Activated CD4-positive, alpha-beta memory T cell treated with anti-CD3 and anti-CD28 coated beads, Interleukin-2, amount 10 ng/mL, durations not matched to agents 7 days and 5 days (primary cell): ENCODE data around the gene VIPR2. TPM values are rescaled to one million over a fixed set of nuclear protein-coding genes. Genes with fewer than 3 reads are reported as not detected.

ENCODE experiments used
- CTCF ChIA-PET: fragments of 350-600 bp; sonication (Branson Sonifier 250); formaldehyde crosslinking; loops from one replicate; lab custom pipeline; 2021; ENCODE audit warnings: antibody characterized with exemption, inconsistent platforms; lab: Charles Lee
- POLR2A ChIA-PET: fragments of 350-600 bp; sonication (Branson Sonifier 250); formaldehyde crosslinking; loops from one replicate; lab custom pipeline; 2021; ENCODE audit warnings: antibody characterized with exemption; lab: Charles Lee
- DNase-seq: peaks from one replicate; pipeline ENCODE4 v3.0.0-alpha.2; 2020
- H3K27ac Mint-ChIP-seq: one replicate; pipeline ENCODE4 v1.8.0; 2021; ENCODE audit warnings: mild to moderate bottlenecking, mixed read lengths
- H3K27me3 Mint-ChIP-seq: one replicate; pipeline ENCODE4 v1.8.0; 2021; ENCODE audit warnings: mixed read lengths
- H3K36me3 Mint-ChIP-seq: one replicate; pipeline ENCODE4 v1.8.0; 2021; ENCODE audit warnings: low read depth, mixed read lengths
- H3K4me1 Mint-ChIP-seq: one replicate; pipeline ENCODE4 v1.8.0; 2021; ENCODE audit warnings: mixed read lengths
- H3K4me3 Mint-ChIP-seq: one replicate; pipeline ENCODE4 v1.8.0; 2021; ENCODE audit warnings: mild to moderate bottlenecking, mixed read lengths
- H3K9me3 Mint-ChIP-seq: one replicate; pipeline ENCODE4 v1.8.0; 2021; ENCODE audit warnings: mixed read lengths
- total RNA-seq, 2 experiments: library from RNA; stranded (reverse); gene quantifications; one replicate each; pipeline ENCODE4 v1.2.3, GENCODE V29; 2021

The VIPR2 gene
- total RNA-seq, 2 experiments from 2014 or later, result 0.13 to 0.23 TPM

DNA sequence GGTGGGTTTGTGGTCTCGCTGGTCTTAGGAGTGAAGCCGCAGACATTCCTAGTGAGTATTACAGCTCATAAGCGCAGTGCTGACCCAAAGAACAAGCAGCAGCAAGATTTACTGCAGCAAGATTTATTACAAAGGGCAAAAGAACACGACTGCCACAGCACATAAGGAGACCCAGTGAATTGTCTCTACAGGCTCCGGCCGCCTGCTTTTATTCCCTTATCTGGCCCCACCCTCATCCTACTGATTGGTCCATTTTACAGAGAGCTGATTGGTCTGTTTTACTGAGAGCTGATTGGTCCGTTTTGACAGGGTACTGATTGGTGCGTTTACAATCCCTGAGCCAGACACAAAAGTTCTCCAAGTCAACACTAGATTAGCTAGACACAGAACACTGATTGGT lies 82.1 kb downstream of the VIPR2 start:
- Mint-ChIP-seq H3K9me3 (peaks cover 3% of the 10 kb centered on the region), H3K27me3 (no peaks in the 10 kb centered on the region), H3K4me1 (no peaks in the 10 kb centered on the region), H3K36me3 (no peaks in the 10 kb centered on the region), H3K4me3 (no peak overlapping the region), H3K27ac (no peak overlapping the region)
- POLR2A ChIA-PET, result no interaction called here
- CTCF ChIA-PET, result interaction anchor here (0.6 to 1.4 kb wide), 2 partner anchors 79 to 86 kb away, joined by 3 to 4 read pairs; no protein-coding TSS in a partner anchor
- DNase-seq, result no peak

DNA sequence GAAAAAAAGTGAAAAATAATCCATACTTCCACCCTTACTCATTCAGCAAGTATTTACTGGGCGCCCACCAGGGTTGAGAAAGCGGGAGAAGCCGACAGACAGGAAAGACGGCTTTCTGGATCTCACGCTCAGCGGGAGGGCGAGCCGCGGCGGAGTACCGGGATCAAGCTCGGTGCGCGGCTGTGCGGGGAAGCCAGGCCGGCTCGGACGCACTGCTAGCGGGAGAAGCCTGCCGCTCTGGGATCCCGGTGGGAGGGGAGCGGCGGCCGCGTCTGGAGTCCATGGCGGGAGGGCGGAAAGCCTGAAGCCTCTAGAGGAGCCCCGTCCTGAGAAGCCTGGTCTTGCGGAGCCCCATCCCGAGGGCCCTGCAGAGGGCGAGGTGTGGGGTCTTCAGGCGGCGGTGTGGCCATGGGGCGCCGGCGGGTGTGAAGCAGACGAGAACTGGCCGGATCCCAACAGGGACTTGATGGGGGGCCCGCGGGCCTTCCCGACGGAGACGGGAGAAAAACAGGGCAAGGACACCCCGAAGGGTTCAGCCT lies 82.9 kb downstream of the VIPR2 start:
- peaks cover 3% of the 10 kb centered on the region for H3K9me3 Mint-ChIP-seq
- ChIA-PET CTCF (interaction anchor here (1.4 kb wide), 1 partner anchor 85 kb away, joined by 4 read pairs; no protein-coding TSS in a partner anchor), POLR2A (no interaction called here)
- peaks cover 2% of the 10 kb centered on the region for H3K27me3 Mint-ChIP-seq
- peak; percentile 8 for DNase-seq
- no peak overlapping the region for H3K27ac Mint-ChIP-seq
- no peaks in the 10 kb centered on the region for H3K4me1 Mint-ChIP-seq
- no peak overlapping the region for H3K4me3 Mint-ChIP-seq
- H3K36me3 Mint-ChIP-seq, result no peaks in the 10 kb centered on the region

DNA sequence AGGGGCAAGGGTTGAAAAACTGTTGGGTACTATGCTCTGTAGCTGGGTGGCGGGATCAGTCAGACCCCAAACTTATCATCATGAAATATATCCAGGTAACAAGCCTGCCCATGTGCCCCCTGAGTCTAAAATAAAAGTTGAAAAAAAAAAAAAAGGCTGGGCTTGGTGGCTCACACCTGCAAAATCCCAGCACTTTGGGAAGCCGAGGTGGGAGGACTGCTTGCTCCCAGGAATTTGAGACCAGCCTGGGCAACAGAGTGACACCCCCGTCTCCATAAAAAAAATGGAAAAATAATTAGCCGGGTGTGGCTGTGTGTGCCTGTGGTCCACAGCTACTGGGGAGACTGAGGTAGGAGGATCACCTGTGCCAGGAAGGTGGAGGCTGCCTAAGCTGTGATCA lies 83.5 kb downstream of the VIPR2 start:
- DNase-seq, result no peak
- H3K36me3 Mint-ChIP-seq, result no peaks in the 10 kb centered on the region
- H3K4me3 Mint-ChIP-seq, result no peak overlapping the region
- H3K27me3 Mint-ChIP-seq, result peaks cover 2% of the 10 kb centered on the region
- no peaks in the 10 kb centered on the region for H3K4me1 Mint-ChIP-seq
- POLR2A ChIA-PET, result no interaction called here
- H3K27ac Mint-ChIP-seq, result no peak overlapping the region
- peaks cover 3% of the 10 kb centered on the region for H3K9me3 Mint-ChIP-seq
- CTCF ChIA-PET, result no interaction called here

DNA sequence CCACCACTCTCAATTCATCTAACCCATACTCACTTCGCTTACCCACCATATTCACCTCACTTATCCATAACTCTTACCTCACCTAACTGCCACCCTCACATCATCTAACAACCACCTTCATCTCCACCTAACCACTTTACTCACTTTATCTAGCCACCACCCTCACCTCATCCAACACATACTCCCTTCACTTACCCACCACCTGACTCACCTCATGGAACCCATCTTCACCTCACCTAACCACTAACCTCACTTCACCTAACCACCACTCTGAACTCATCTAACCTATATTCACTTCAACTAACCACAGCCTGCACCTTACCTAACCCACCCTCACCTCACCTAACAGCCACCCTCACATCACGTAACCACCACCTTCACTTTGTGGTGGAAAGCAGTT lies 84.2 kb downstream of the VIPR2 start:
- no peaks in the 10 kb centered on the region for H3K36me3 Mint-ChIP-seq
- ChIA-PET POLR2A (no interaction called here), CTCF (no interaction called here)
- no peak overlapping the region for H3K4me3 Mint-ChIP-seq
- H3K27ac Mint-ChIP-seq, result no peak overlapping the region
- H3K9me3 Mint-ChIP-seq, result peaks cover 3% of the 10 kb centered on the region
- DNase-seq, result peak; percentile 6
- H3K4me1 Mint-ChIP-seq, result no peaks in the 10 kb centered on the region
- peaks cover 4% of the 10 kb centered on the region for H3K27me3 Mint-ChIP-seq

DNA sequence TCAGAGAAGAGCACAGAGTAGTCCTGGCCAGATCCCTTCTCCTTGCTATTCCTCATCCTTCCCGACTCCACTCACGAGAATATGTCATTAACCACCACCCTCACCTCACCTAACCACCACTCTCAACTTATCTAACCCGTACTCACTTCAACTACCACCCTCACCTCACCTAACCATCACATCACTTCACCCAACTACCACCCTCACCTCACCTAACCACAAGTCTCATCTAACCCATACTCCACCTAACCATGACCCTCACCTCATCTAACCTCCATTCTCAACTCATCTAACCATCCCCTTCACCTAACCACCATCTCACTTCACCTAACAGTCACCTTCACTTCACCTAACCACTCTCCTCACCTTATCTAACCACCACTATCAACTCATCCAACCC lies 85.0 kb downstream of the VIPR2 start:
- no peaks in the 10 kb centered on the region for H3K4me1 Mint-ChIP-seq
- CTCF ChIA-PET, result no interaction called here
- POLR2A ChIA-PET, result no interaction called here

DNA sequence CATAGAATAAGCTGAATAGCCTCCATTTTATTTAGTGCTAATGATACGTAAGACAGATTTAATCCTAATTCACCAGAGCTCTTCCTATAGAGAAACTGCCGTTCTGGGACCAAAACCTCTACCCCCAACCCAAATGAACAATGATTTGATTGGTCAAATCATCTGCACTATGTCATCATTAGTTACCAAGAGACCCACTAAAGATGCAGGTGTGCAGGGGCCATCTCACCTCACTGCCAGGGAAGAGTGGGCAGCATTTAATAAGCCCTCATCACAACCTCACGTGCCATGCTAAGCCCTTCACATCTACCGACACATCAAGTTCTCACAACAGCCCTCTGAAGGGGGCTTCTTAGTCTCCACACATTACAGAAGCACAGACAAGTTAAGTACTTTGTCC lies 87.0 kb downstream of the VIPR2 start:
- ChIA-PET POLR2A (no interaction called here), CTCF (interaction anchor here (1.1 kb wide), 1 partner anchor 14 kb away, joined by 3 read pairs; no protein-coding TSS in a partner anchor)
- Mint-ChIP-seq H3K9me3 (peaks cover 3% of the 10 kb centered on the region), H3K27ac (no peak overlapping the region), H3K27me3 (peaks cover 11% of the 10 kb centered on the region), H3K36me3 (no peaks in the 10 kb centered on the region), H3K4me1 (no peaks in the 10 kb centered on the region), H3K4me3 (no peak overlapping the region)
- DNase-seq, result no peak

More for the DNA sequence above, 85.0 kb downstream of the VIPR2 start:
- Mint-ChIP-seq H3K9me3 (peaks cover 3% of the 10 kb centered on the region), H3K27ac (no peak overlapping the region), H3K36me3 (no peaks in the 10 kb centered on the region), H3K4me3 (no peak overlapping the region), H3K27me3 (peaks cover 5% of the 10 kb centered on the region)
- no peak for DNase-seq

DNA sequence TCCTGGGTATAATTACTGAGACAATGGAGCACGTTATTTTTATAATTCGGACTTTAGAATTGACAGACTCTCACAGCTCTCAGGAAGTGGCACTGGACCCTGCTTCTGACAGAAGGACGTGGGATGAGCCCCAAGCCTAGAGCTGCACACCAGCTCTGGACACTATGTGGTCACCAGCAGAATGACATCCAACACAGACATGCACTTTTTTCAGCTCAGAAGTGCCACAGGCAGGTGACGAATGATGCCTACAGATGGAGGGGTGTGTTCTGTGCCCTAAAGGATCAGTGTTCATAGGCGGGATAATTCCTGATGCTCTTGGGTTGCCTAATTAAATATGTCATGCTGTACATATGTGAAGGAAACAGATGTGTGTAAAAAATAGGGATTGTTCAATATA lies 87.9 kb downstream of the VIPR2 start:
- peaks cover 7% of the 10 kb centered on the region for H3K4me1 Mint-ChIP-seq
- no peaks in the 10 kb centered on the region for H3K9me3 Mint-ChIP-seq
- ChIA-PET POLR2A (no interaction called here), CTCF (interaction anchor here (1.1 kb wide), 1 partner anchor 13 kb away, joined by 3 read pairs; no protein-coding TSS in a partner anchor)
- DNase-seq, result no peak
- H3K27ac Mint-ChIP-seq, result no peak overlapping the region
- H3K4me3 Mint-ChIP-seq, result no peak overlapping the region
- H3K36me3 Mint-ChIP-seq, result no peaks in the 10 kb centered on the region
- peaks cover 11% of the 10 kb centered on the region for H3K27me3 Mint-ChIP-seq

DNA sequence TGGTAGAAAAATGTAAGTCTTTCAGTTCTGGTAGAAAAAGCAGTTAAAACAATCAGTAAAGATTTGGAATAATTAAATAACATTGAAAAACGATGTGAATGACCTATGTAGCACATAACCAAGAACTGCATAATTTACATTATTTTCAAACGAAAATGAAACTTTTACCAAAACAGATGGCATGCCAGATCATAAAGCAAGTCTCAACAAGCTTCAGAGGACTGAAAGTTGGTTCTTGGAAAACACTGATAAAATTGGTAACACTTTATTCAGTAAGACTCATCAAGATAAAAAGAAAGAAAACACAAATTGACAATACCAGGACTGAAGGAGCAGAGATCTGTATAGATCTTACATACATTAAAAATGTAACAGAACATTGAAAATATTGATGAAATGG lies 92.8 kb downstream of the VIPR2 start:
- Mint-ChIP-seq H3K27ac (no peak overlapping the region), H3K4me1 (peaks cover 18% of the 10 kb centered on the region), H3K36me3 (no peaks in the 10 kb centered on the region), H3K9me3 (no peaks in the 10 kb centered on the region), H3K4me3 (no peak overlapping the region), H3K27me3 (peaks cover 31% of the 10 kb centered on the region)
- DNase-seq, result no peak
- POLR2A ChIA-PET, result no interaction called here
- CTCF ChIA-PET, result no interaction called here

DNA sequence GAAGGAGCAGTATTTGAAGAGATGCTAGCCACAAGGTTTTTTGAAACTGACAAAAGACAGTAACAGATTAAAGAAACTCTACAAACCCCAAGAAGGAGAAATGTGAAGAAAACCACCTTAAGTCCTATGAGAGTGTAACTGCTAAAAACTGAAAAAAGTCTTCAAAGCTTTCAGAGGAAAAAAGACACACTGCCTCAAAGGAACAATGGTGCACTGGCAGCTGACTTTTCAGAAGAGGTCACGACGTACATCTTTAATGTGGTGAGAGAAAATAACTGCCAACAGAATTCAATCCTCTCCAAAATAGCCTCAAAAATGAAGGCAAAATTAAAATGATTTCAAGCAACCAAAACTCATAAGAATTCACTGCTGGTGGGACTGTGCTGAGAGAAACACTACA lies 94.0 kb downstream of the VIPR2 start:
- peaks cover 28% of the 10 kb centered on the region for H3K27me3 Mint-ChIP-seq

DNA sequence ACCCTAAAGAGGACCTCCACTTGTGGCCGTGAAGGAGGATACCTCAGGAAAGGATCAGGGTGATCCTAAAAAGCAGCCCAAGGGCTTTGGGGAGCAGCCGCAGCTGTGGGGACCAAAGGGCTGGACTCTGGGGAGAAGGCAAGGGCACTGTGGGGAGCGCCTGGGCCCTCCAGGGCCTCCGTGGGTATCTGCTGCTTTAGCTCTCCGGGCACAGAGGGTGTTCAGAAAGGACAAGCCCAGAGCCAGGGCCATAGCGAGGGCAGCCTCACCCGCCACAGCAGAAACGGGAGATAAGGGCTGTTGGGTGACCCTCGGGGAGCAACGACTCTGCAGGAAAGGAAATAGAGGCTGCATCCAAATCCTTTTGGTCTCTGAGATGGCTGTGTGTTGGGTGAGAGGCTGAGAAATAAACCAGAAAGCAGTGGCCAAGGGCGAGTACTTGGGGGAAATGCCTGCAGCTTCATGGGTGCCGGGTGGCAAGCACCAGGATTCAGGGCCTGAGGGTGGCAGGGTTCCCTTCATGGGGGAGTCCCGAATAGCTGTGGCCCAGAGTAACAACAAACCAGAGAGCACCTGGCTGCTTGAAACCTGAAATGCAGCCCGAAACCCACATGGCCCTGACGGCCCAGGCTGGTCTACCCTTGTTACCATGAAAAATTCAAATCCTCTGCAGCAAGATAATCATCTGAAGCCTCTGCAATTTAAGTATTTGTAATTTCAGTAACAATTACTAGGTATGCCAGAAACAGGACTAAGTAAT lies 95.2 kb downstream of the VIPR2 start:
- DNase-seq, result peak; percentile 4
- Mint-ChIP-seq H3K36me3 (no peaks in the 10 kb centered on the region), H3K27ac (no peak overlapping the region)

More for the DNA sequence above, 94.0 kb downstream of the VIPR2 start:
- Mint-ChIP-seq H3K4me1 (peaks cover 18% of the 10 kb centered on the region), H3K36me3 (no peaks in the 10 kb centered on the region), H3K9me3 (no peaks in the 10 kb centered on the region), H3K27ac (no peak overlapping the region), H3K4me3 (no peak overlapping the region)
- ChIA-PET POLR2A (no interaction called here), CTCF (no interaction called here)
- DNase-seq, result no peak

DNA sequence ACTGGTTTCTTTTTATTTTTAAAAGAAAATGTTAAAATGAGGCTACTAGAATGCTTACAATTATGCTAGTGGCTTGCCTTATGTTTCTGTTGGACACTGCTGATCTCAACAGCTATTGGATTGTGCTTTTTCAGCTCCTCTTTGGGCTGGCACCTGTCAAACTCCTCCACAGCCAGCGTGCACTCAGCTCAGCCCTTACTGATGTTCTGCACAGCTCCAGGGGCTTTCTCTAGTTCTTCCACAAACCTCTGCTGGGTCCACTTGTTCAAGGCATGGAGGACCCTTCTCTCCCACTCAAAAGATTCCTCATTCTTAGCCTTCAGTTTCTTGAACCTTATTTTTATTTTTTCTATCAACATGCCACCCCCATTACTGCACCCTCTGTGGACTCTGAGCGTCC lies 96.0 kb downstream of the VIPR2 start:
- Mint-ChIP-seq H3K4me3 (no peak overlapping the region), H3K4me1 (peaks cover 18% of the 10 kb centered on the region), H3K27me3 (peaks cover 24% of the 10 kb centered on the region), H3K36me3 (no peaks in the 10 kb centered on the region), H3K27ac (no peak overlapping the region), H3K9me3 (no peaks in the 10 kb centered on the region)
- ChIA-PET CTCF (interaction anchor here (0.7 to 0.8 kb wide), 2 partner anchors 21 to 72 kb away, joined by 3 to 4 read pairs; no protein-coding TSS in a partner anchor), POLR2A (no interaction called here)
- DNase-seq, result peak; percentile 5

More for the DNA sequence above, 95.2 kb downstream of the VIPR2 start:
- H3K4me1 Mint-ChIP-seq, result peaks cover 18% of the 10 kb centered on the region
- H3K9me3 Mint-ChIP-seq, result no peaks in the 10 kb centered on the region
- CTCF ChIA-PET, result no interaction called here
- H3K27me3 Mint-ChIP-seq, result peaks cover 29% of the 10 kb centered on the region
- POLR2A ChIA-PET, result no interaction called here
- H3K4me3 Mint-ChIP-seq, result no peak overlapping the region

DNA sequence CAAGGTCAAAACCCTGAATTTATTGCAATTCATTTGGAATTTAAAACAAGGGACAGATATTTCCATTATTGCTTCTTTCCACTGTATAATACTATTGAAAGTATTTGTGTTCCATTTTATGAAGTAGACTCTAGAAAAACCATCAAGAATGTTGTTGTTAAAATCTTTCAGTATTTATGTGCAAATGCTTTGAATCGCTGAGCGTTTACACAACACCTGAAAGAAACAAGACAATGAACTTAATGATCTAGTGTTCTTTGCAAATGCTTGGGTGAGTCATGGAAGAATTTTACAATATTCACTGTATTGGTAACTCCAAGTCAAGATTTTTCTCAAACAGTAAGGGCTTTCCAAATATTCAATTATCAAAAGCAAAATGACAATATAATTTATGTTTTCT lies 97.1 kb downstream of the VIPR2 start:
- Mint-ChIP-seq H3K27ac (no peak overlapping the region), H3K36me3 (no peaks in the 10 kb centered on the region), H3K4me3 (no peak overlapping the region), H3K27me3 (peaks cover 25% of the 10 kb centered on the region), H3K9me3 (no peaks in the 10 kb centered on the region), H3K4me1 (peaks cover 18% of the 10 kb centered on the region)
- CTCF ChIA-PET, result interaction anchor here (0.8 kb wide), 1 partner anchor 22 kb away, joined by 3 read pairs; no protein-coding TSS in a partner anchor
- no peak for DNase-seq
- POLR2A ChIA-PET, result no interaction called here

DNA sequence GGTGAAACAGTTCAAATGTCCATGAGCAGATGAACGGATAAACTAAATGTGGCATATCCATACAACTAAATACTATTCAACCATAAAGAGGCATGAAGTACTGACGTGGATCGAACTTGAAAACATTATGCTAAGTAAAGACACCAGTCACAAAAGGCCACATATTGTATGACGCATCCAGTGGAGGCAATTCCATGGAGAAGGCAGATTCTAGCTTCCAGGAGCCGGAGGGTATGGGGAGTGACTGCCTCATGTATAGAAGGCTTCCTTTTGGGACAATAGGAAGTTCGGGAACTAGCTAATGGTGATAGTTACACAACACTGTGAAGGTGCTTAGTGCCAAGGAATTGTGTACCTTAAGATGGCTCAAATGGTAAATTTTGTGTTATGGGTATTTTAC lies 98.4 kb downstream of the VIPR2 start:
- ChIA-PET POLR2A (no interaction called here), CTCF (no interaction called here)
- Mint-ChIP-seq H3K4me3 (no peak overlapping the region), H3K4me1 (peaks cover 9% of the 10 kb centered on the region), H3K36me3 (no peaks in the 10 kb centered on the region), H3K27ac (no peak overlapping the region), H3K9me3 (no peaks in the 10 kb centered on the region), H3K27me3 (peaks cover 25% of the 10 kb centered on the region)
- no peak for DNase-seq
